Ascending aorta (tissue), 2 donors: ENCODE results near the gene SNCAIP. TPM values are rescaled to one million over a fixed set of nuclear protein-coding genes. Genes with fewer than 3 reads are reported as not detected.
"Not testable (repeated sequence)": the region's sequence is repeated elsewhere in the genome, so short reads cannot be mapped to it uniquely, and the experiment has no call there.

ENCODE experiments used
- DNase-seq, 2 donors: peaks; one replicate each; pipeline ENCODE4 v3.0.0-alpha.2; 2019; ENCODE audit warnings: low spot score in 2 of 2
- H3K27ac ChIP-seq, 2 donors: fragments of 200-600 bp; sonication (generic); one replicate each; pipeline ENCODE4 v1.5.1; 2016 to 2017; ENCODE audit warnings: mild to moderate bottlenecking in 1 of 2
- H3K27me3 ChIP-seq: fragments of 200-600 bp; sonication (generic); one replicate; pipeline ENCODE4 v1.5.1; 2017
- H3K36me3 ChIP-seq, 2 donors: fragments of 200-600 bp; sonication (generic); one replicate each; pipeline ENCODE4 v1.5.1; 2016
- H3K4me1 ChIP-seq, 2 donors: fragments of 200-600 bp; sonication (generic); one replicate each; pipeline ENCODE4 v1.5.1; 2016 to 2017; ENCODE audit warnings: mild to moderate bottlenecking in 1 of 2
- H3K4me3 ChIP-seq, 2 donors: fragments of 200-600 bp; sonication (generic); one replicate each; pipeline ENCODE4 v1.5.1; 2016 to 2017; ENCODE audit warnings: mild to moderate bottlenecking in 1 of 2
- H3K9me3 ChIP-seq, 2 donors: fragments of 200-600 bp; sonication (generic); one replicate each; pipeline ENCODE4 v1.5.1; 2016
- CTCF ChIP-seq, 3 experiments: fragments of 200-600 bp in 2 of 3; fragments of 450-650 bp in 1 of 3; sonication (generic) in 2 of 3; IDR thresholded peaks; one replicate each; pipeline ENCODE4 v1.5.1; 2016 to 2019; ENCODE audit warnings: antibody characterized with exemption in 3 of 3, mild to moderate bottlenecking in 1 of 3, moderate library complexity in 1 of 3
- intact Hi-C: fragments of 100-400 bp; cut with DNase I; formaldehyde crosslinking; loops from one replicate; pipeline ENCODE4 v1.15.1; 2023
- total RNA-seq: library from RNA; depleted of rRNA; stranded (reverse); fragments of >200 nt; gene quantifications from one replicate; pipeline ENCODE4 v1.1.0, GENCODE V29; 2016

The SNCAIP gene
- total RNA-seq, 1 donor from 2014 or later = 2.9 TPM

GRCh38 chr5:122350496-122350895 is 38.5 kb downstream of the SNCAIP start:
- Histone ChIP-seq H3K36me3 (no peaks in the 10 kb centered on the region), H3K27me3 (no peaks in the 10 kb centered on the region), H3K4me3 (no peak overlapping the region), H3K9me3 (no peaks in the 10 kb centered on the region), H3K4me1 (no peaks in the 10 kb centered on the region), H3K27ac (no peak overlapping the region)
- no peak for DNase-seq
- TF ChIP-seq CTCF (IDR thresholded peaks at IDR 0.05) = no peak
- intact Hi-C loops = no loop called here

- no peaks in the 10 kb centered on the region for H3K4me1 ChIP-seq
- intact Hi-C loops = no loop called here
- H3K9me3 ChIP-seq = no peaks in the 10 kb centered on the region
- H3K4me3 ChIP-seq = no peak overlapping the region
- no peak for TF ChIP-seq CTCF (IDR thresholded peaks at IDR 0.05)
- no peak overlapping the region for H3K27ac ChIP-seq
- H3K36me3 ChIP-seq = no peaks in the 10 kb centered on the region
- no peaks in the 10 kb centered on the region for H3K27me3 ChIP-seq
- DNase-seq = no peak
Observed at GRCh38 chr5:122351416-122352157, 39.5 kb downstream of the SNCAIP start.

- Histone ChIP-seq H3K27ac (no peak overlapping the region), H3K9me3 (no peaks in the 10 kb centered on the region), H3K27me3 (no peaks in the 10 kb centered on the region), H3K4me3 (no peak overlapping the region), H3K36me3 (no peaks in the 10 kb centered on the region), H3K4me1 (no peaks in the 10 kb centered on the region)
- TF ChIP-seq CTCF (IDR thresholded peaks at IDR 0.05) = no peak
- no peak for DNase-seq
- intact Hi-C loops = no loop called here
Observed at GRCh38 chr5:122352331-122352730, 40.3 kb downstream of the SNCAIP start.

GRCh38 chr5:122353361-122353760 is 41.3 kb downstream of the SNCAIP start:
- H3K27me3 ChIP-seq, H3K4me3 ChIP-seq, H3K36me3 ChIP-seq, intact Hi-C loops, H3K4me1 ChIP-seq, H3K27ac ChIP-seq, DNase-seq, H3K9me3 ChIP-seq: not testable (repeated sequence)

- no peak for TF ChIP-seq CTCF (IDR thresholded peaks at IDR 0.05)
- intact Hi-C loops = no loop called here
- DNase-seq = no peak
Observed at GRCh38 chr5:122354293-122354692, 42.3 kb downstream of the SNCAIP start.

GRCh38 chr5:122355324-122355723 is 43.3 kb downstream of the SNCAIP start:
- Histone ChIP-seq H3K4me3 (no peak overlapping the region), H3K27me3 (no peaks in the 10 kb centered on the region), H3K4me1 (no peaks in the 10 kb centered on the region), H3K36me3 (no peaks in the 10 kb centered on the region), H3K9me3 (no peaks in the 10 kb centered on the region), H3K27ac (no peak overlapping the region)
- TF ChIP-seq CTCF (IDR thresholded peaks at IDR 0.05) = no peak
- DNase-seq = no peak
- intact Hi-C loops = no loop called here

More at GRCh38 chr5:122354293-122354692, 42.3 kb downstream of the SNCAIP start:
- H3K27me3 ChIP-seq = no peaks in the 10 kb centered on the region
- H3K27ac ChIP-seq = no peak overlapping the region
- no peak overlapping the region for H3K4me3 ChIP-seq
- no peaks in the 10 kb centered on the region for H3K9me3 ChIP-seq
- H3K36me3 ChIP-seq = no peaks in the 10 kb centered on the region
- H3K4me1 ChIP-seq = no peaks in the 10 kb centered on the region
